SK-N-MC (cell line): ENCODE measurements around the gene FSIP1.

ENCODE experiments used
- DNase-seq: peaks from one replicate; pipeline ENCODE4 v3.0.0-alpha.2; 2011; ENCODE audit warnings: low read depth, low spot score
- H3K27ac ChIP-seq: fragments of 200-600 bp; sonication (generic); 2 replicates; pipeline ENCODE4 v1.5.1; 2016; ENCODE audit warnings: mixed run types
- H3K36me3 ChIP-seq: fragments of 200-600 bp; sonication (generic); 2 replicates; pipeline ENCODE4 v1.6.1; 2017; ENCODE audit warnings: antibody characterized with exemption, low read length, mixed read lengths; ENCODE audit not compliant: insufficient read depth
- H3K4me3 ChIP-seq: fragments of 200-600 bp; sonication (generic); 2 replicates; pipeline ENCODE4 v1.5.1; 2016
- H3K9ac ChIP-seq: fragments of 200-600 bp; sonication (generic); 2 replicates; pipeline ENCODE4 v1.8.0; 2017; ENCODE audit warnings: mixed run types, mixed read lengths; ENCODE audit not compliant: insufficient read length
- H3K9me3 ChIP-seq: fragments of 200-600 bp; sonication (generic); 2 replicates; pipeline ENCODE4 v1.6.1; 2017; ENCODE audit warnings: low read depth, mild to moderate bottlenecking, antibody characterized with exemption, low read length, moderate library complexity, mixed read lengths
- EZH2 ChIP-seq: fragments of 200-600 bp; sonication (generic); IDR thresholded peaks from one replicate; pipeline ENCODE4 v1.6.1; 2017; ENCODE audit warnings: antibody characterized with exemption
- FOXP2 ChIP-seq: optimal IDR thresholded peaks from 2 replicates; pipeline ENCODE3; 2011; ENCODE audit warnings: mild to moderate bottlenecking, moderate library complexity; ENCODE audit not compliant: insufficient read depth; ENCODE audit errors: extremely low read length, control extremely low read depth
- POLR2AphosphoS5 ChIP-seq: IDR thresholded peaks from 2 replicates; pipeline ENCODE4 v1.6.1; 2012; ENCODE audit warnings: mild to moderate bottlenecking, low read depth, low read length, borderline replicate concordance

FSIP1 gene

DNA sequence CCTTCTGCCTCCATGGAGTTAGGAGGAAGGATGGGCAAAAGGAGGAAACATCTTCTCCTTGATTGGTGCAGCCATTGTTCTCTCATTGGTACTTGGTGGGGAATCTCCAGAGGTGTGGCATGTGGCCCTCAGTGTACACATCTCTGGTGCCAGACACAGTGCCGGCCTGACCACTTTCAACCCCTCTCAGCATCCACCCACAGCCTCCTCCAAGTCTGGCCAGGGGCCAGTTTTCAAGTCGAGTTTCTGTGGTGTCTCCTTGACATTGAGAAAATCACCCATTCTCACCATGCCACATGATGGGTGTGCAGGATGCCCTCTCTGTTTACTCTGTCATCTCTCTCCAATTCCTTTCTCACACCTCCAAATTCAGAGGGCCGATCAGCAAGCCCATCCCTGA lies 12.8 kb upstream of the FSIP1 start:
- Histone ChIP-seq H3K9me3 (no peaks in the 10 kb centered on the region), H3K9ac (no peak overlapping the region), H3K4me3 (no peak overlapping the region), H3K36me3 (no peaks in the 10 kb centered on the region), H3K27ac (no peak overlapping the region)
- no peak for DNase-seq
- no peak for TF ChIP-seq EZH2
- TF ChIP-seq FOXP2 = no peak
- no peak for TF ChIP-seq POLR2AphosphoS5

DNA sequence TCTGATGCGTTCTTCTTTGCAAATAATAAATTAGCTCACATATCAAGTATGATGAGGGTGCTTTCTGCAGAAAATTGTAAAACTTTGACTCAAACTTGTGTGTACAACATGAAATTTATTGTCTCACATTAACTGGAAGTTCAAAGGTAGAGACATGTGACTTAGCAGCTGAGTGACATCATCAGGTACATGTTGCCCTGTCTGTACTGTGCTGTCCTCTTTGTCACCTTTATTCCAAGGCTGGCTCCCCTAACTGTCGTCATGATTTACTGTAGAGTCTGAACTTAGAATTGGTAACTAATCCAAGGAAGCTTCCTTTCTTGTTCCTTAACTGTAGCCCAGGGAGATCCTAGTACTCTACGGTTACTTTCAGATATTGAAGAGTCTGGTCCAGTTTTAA lies 12.3 kb upstream of the FSIP1 start:
- no peak overlapping the region for H3K27ac ChIP-seq
- H3K36me3 ChIP-seq = no peaks in the 10 kb centered on the region
- TF ChIP-seq EZH2 (no peak), FOXP2 (no peak), POLR2AphosphoS5 (no peak)
- DNase-seq = no peak
- no peak overlapping the region for H3K4me3 ChIP-seq
- H3K9ac ChIP-seq = no peak overlapping the region
- no peaks in the 10 kb centered on the region for H3K9me3 ChIP-seq

DNA sequence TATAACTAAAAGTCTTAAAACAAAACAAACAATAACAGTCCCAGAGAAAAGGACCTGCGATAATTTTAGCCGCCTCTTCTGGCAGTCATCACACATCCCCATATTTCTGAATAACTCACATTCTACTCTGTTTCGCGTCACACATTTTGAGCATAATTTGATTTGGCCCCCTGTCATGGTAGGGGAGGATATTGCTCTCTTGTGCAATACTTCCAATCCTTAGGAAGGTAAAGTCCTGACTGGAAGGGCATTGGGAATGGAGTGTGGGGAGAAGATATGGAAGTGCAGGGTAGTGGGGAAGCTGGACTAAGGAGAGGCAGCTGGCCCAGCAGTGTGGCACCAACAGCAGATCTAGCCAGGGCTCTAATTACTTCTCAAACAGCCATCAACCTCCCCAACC lies 11.3 kb upstream of the FSIP1 start:
- DNase-seq = no peak
- Histone ChIP-seq H3K4me3 (no peak overlapping the region), H3K27ac (no peak overlapping the region), H3K9me3 (no peaks in the 10 kb centered on the region), H3K9ac (no peak overlapping the region), H3K36me3 (no peaks in the 10 kb centered on the region)
- no peak for TF ChIP-seq POLR2AphosphoS5
- no peak for TF ChIP-seq FOXP2
- TF ChIP-seq EZH2 = no peak

DNA sequence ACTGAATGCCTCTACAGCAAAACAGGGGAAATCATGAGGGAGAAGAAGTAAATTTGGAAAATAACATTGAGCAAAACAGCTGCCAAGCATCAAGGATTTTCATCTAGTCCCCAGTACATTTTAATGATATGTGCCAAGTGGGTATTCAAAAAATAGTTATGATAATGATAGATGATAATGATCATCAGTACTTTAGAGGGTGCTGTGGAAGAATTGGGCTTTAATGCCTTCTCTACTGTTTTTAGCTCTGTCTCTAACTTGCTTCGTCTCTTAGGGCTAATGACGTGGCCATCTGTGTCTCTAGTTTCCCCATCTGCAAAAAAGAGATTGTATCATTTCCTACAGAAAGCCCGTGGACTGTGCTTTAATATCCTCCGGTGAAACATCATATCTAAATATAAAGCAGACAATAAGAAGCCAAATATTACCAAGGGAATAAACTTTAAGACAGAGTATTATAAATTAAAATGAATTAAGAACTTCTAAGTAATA lies 10.2 kb upstream of the FSIP1 start:
- TF ChIP-seq POLR2AphosphoS5 = no peak
- no peak for TF ChIP-seq FOXP2
- TF ChIP-seq EZH2 = no peak
- H3K36me3 ChIP-seq = no peaks in the 10 kb centered on the region
- H3K27ac ChIP-seq = no peak overlapping the region
- H3K9me3 ChIP-seq = no peaks in the 10 kb centered on the region
- no peak overlapping the region for H3K4me3 ChIP-seq
- no peak for DNase-seq
- H3K9ac ChIP-seq = no peak overlapping the region

DNA sequence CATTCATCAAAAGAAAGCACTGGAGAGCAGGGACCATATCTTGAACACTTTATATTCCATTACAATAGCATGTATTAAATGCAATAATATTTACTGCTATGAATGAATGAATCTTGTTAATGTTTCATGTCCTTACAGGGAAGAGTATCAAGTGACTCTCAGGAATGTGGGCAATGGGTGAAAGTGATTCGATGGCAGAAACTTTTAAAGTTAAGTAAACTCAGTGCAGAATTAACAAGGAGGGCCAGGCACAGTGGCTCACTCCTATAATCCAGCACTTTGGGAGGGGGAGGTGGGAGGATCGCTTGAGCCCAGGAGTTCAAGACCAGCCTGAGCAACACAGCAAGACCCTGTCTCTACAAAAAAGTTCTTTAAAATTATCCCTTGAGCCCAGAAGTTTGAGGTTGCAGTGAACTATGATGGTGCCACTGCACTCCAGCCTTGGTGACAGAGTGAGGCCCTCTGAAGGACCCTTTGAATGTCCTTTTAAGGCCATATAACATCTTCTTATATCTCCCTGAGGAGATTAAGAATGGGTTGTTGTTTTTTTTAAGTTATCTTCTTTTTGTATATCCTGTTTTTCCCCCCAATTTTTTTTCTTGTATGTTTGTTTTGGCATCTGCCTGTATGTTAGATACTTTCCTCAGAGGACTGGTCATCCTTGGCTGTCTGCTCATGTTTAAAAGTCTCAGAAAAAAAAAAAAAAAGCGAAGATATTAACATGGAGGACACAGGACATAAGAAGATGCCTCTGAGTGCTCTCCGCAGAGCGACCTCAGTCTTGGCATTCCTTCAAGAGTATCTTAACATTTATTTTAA lies 9.6 kb upstream of the FSIP1 start:
- no peak overlapping the region for H3K4me3 ChIP-seq
- no peaks in the 10 kb centered on the region for H3K9me3 ChIP-seq
- H3K27ac ChIP-seq = no peak overlapping the region
- no peak for DNase-seq
- TF ChIP-seq FOXP2 = no peak
- H3K9ac ChIP-seq = no peak overlapping the region
- H3K36me3 ChIP-seq = no peaks in the 10 kb centered on the region

DNA sequence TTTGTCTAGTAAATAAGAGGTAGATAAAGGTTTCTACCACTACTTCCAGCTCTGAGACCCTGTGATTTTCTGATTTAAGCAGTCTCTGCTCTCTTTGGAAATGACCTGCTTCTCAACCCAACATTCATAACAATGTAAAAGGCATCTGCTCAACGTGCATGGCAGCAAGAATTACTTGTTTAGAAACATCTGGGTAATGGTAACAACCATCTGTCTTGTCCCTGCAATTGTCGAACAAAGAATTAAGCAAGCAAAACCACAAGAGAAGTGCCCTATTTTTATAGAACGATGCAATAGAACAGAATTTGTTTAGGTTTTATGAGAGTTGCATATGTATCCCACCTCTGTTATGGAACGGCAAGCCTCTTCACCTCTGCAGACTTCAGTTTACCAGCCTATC lies 7.1 kb upstream of the FSIP1 start:
- DNase-seq = no peak
- H3K9ac ChIP-seq = no peak overlapping the region
- H3K36me3 ChIP-seq = no peaks in the 10 kb centered on the region
- peak overlapping the region; percentile 22; the same call in 1 of the 2 replicates for H3K27ac ChIP-seq
- no peaks in the 10 kb centered on the region for H3K9me3 ChIP-seq
- H3K4me3 ChIP-seq = no peak overlapping the region
- TF ChIP-seq POLR2AphosphoS5 = no peak
- TF ChIP-seq EZH2 = no peak
- no peak for TF ChIP-seq FOXP2

DNA sequence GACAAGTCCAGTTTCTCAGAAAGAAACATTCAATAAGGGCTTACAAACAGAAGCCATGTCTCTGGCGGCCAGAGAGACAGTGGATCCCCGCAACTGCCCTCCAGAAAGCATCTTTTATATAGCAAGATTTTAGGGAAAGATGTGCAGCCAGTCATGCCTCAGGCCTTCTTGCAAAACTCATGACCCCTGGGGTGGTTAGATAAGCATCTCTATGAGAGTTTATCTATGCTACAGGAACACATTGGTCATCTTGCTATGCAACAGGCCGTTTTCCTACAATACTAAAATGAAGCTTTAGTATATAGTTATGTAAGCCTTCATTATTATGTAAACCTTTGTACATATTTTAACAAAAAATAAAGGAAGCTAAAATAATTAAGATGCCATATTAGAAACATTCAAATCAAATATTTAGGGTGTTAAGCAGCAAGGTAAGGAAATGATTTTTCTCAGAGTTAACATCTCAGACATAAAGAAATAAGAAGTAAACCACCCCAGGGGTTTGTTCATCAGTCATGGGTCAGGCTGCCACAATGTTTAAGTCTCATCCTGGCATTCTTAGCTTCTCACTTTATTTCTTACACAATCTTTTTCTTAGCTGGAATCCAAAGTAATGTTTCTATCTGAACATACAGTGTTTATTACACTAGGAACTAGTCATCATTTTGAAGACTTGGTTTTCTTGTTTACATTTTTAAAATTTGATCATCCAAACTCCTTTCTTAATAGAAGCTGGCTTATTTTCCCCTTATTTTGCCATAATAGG lies 6.3 kb upstream of the FSIP1 start:
- Histone ChIP-seq H3K4me3 (no peak overlapping the region), H3K27ac (peak overlapping the region; percentile 22; the same call in 1 of the 2 replicates), H3K9ac (no peak overlapping the region), H3K9me3 (no peaks in the 10 kb centered on the region), H3K36me3 (no peaks in the 10 kb centered on the region)
- no peak for DNase-seq
- TF ChIP-seq POLR2AphosphoS5 (no peak), FOXP2 (no peak), EZH2 (no peak)

DNA sequence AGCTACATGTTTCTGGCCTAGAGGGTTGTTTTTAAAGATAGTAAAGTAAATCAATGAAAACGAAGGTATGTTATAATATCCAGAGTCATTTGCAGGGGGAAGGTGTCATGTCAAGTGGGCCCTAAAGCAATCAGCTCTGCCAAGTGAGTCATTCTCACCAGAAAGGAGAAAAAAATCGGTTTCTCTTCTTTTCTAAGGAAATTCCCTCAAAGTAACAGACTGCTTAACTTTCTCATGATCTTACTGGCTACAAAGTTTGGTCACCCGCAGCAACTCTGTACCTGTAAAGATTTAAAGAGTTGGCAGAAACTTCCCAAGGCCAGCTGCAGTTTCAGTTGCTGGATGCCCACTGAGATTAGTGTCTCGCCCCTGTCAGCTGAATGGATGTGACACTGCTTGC lies 5.5 kb upstream of the FSIP1 start:
- no peak for DNase-seq
- no peak overlapping the region for H3K9ac ChIP-seq
- H3K9me3 ChIP-seq = no peaks in the 10 kb centered on the region
- TF ChIP-seq FOXP2 (no peak), POLR2AphosphoS5 (no peak), EZH2 (no peak)
- H3K36me3 ChIP-seq = no peaks in the 10 kb centered on the region
- no peak overlapping the region for H3K4me3 ChIP-seq
- H3K27ac ChIP-seq = no peak overlapping the region; the same call in 1 of the 2 replicates
